GM10847 (cell line): ENCODE results near the gene CPM.

Source experiments
- POLR2A ChIP-seq: IDR thresholded peaks from 2 replicates; pipeline ENCODE4 v1.6.1; 2011; ENCODE audit not compliant: insufficient read length; ENCODE audit errors: extremely low read depth

Gene CPM

GRCh38 chr12:68934392-68934791, 1.4 kb upstream of the CPM start:
- TF ChIP-seq POLR2A: no peak

- TF ChIP-seq POLR2A: no peak
Measured at GRCh38 chr12:68932128-68932960, 627 bp downstream of the CPM start.

GRCh38 chr12:68930178-68930577, 2.8 kb downstream of the CPM start:
- no peak for TF ChIP-seq POLR2A

- TF ChIP-seq POLR2A: no peak
Measured at GRCh38 chr12:68924546-68924945, 8.4 kb downstream of the CPM start.

GRCh38 chr12:68919581-68920239, 13.3 kb downstream of the CPM start:
- no peak for TF ChIP-seq POLR2A

GRCh38 chr12:68918960-68919359, 14.0 kb downstream of the CPM start:
- no peak for TF ChIP-seq POLR2A

GRCh38 chr12:68915055-68915454, 17.9 kb downstream of the CPM start:
- no peak for TF ChIP-seq POLR2A

- no peak for TF ChIP-seq POLR2A
Measured at GRCh38 chr12:68913682-68914081, 19.3 kb downstream of the CPM start.

GRCh38 chr12:68912916-68913315, 20.1 kb downstream of the CPM start:
- no peak for TF ChIP-seq POLR2A

- no peak for TF ChIP-seq POLR2A
Measured at GRCh38 chr12:68911197-68911718, 21.7 kb downstream of the CPM start.

- no peak for TF ChIP-seq POLR2A
Measured at GRCh38 chr12:68910128-68910527, 22.8 kb downstream of the CPM start.

GRCh38 chr12:68908076-68908475, 24.9 kb downstream of the CPM start:
- TF ChIP-seq POLR2A: no peak

- TF ChIP-seq POLR2A: no peak
Measured at GRCh38 chr12:68905733-68906132, 27.2 kb downstream of the CPM start.

GRCh38 chr12:68904351-68904962, 28.5 kb downstream of the CPM start:
- no peak for TF ChIP-seq POLR2A

- TF ChIP-seq POLR2A: no peak
Measured at GRCh38 chr12:68903511-68903910, 29.5 kb downstream of the CPM start.

GRCh38 chr12:68901551-68901950, 31.4 kb downstream of the CPM start:
- TF ChIP-seq POLR2A: no peak
